ENCODE measurements around the gene ACP5.
"Not testable (repeated sequence)": the region's sequence is repeated elsewhere in the genome, so short reads cannot be mapped to it uniquely, and the experiment has no call there.

The ACP5 gene

DNA sequence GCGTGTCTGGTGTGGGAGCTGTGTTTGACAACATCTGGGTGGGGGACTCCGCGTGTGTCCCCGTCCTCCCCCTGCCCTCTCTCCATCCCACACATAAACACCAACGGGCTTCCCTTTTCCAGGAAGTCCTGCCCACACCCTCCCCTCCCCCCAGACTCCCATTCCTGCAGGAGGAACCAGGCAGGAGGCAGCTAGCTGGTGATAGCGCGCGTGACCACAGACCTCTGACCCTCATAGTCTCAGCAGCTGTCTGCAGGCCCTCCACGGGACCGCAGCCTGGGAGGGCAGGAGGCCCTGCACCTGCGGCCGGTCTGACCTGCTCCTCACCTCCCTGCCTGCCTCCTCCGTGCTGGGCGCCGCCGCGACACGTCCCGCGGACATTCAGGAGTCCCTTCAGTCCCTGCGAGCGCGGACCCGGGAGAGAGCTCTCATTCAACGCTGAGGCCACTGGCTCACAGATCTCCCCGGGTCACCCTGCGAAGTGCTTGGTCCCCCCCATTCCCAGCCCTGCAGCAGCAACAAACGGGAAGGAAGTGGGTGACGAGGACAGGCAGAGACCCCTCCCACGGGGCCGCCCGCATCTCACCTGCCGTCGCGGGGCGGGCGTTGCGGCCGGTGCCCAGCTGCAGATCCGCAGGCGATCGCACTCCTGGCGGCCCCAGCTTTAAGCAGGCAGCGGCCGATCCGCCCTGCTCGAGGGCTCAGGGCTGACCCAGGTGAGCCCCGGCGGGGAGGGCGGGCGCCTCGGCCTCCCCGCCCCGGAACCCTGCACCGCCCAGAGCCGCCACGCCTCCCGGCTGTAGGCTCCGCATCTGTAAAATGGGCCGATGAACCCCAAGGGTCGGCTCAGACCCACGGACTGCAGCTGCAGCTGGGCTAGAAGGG is 1.1 kb upstream of the ACP5 start:
- DNase-seq = peak; percentile 42

DNA sequence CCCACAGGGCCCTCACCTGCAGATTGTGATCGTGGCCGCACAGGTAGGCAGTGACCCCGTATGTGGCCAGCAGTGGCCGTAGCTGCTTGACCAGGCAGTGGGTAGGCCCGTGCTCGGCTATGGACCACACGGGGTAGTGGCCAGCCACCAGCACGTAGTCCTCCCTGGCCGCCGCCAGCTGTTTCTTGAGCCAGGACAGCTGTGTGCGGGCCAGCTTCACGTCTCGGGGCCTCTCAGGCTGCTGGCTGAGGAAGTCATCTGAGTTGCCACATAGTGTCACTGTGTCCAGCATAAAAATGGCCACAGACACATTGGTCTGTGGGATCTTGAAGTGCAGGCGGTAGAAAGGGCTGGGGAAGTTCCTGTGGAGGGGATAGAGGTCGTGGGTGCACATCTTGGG is 1.2 kb downstream of the ACP5 start:
- DNase-seq = no peak

DNA sequence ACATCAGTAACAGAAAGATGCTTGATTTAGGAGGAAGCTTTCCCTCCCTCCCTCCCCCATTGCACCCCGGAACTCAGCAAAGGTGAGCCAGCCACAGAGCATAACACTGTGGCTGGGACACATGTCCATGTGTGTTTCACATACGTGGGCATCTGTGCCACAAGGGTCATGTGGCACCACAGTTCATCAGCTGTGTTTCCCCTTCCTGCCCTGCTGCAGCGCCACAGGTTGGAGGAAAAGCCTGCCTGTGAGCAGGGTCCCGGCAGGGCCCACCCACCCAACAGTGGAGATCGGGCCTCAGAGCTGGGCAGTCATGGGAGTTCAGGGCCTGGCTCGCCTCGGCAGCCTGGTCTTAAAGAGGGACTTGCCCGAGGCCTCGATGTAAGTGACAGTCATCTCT is 2.8 kb downstream of the ACP5 start:
- DNase-seq = no peak

DNA sequence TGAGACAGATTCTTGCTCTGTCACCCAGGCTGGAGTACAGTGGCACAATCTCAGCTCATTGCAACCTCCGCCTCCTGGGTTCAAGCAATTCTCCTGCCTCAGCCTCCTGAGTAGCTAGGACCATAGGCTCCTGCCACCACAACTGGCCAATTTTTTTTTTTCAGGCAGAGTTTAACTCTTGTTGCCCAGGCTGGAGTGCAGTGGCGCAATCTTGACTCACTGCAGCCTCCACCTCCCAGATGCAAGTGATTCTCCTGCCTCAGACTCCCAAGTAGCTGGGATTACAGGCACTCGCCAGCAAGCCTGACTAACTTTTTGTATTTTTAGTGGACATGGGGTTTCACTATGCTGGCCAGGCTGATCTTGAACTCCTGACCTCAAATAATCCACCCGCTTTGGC is 3.7 kb downstream of the ACP5 start:
- DNase-seq = not testable (repeated sequence)

DNA sequence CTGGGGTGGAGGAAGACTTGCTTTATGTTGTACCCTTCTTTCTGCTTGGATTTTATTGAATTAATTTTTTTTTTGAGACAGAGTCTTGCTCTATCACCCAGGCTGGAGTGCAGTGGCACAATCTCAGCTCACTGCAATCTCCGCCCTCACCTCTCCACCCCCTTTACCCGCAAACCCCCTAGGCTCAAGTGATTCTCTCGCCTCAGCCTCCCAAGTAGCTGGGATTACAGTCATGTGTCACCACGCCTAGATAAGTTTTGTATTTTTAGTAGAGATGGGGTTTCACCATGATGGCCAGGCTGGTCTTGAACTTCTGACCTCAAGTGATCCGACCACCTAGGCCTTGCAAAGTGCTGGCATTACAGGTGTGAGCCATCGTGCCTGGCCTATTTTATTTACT is 4.1 kb downstream of the ACP5 start:
- DNase-seq = not testable (repeated sequence)

DNA sequence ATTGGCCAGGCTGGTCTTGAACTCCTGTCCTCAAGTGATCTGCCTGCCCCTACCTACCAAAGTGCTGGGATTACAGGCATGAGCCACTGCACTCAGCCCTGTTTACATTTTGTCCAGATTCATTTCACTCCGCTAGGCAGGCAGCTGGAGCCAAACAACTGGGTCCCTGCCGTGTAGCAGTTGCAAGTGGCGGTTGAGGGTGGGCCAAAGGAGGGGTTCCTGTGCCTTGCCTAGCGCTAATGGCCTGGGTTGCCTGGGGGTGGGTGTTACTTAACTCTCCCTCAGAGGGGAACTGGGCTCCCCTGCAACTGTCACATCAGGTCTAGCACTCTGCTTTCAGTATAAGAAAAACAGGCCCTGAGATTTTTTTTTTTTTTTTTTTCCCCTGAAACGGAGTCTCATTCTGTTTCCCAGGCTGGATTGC is 7.4 kb downstream of the ACP5 start:
- DNase-seq = no peak

DNA sequence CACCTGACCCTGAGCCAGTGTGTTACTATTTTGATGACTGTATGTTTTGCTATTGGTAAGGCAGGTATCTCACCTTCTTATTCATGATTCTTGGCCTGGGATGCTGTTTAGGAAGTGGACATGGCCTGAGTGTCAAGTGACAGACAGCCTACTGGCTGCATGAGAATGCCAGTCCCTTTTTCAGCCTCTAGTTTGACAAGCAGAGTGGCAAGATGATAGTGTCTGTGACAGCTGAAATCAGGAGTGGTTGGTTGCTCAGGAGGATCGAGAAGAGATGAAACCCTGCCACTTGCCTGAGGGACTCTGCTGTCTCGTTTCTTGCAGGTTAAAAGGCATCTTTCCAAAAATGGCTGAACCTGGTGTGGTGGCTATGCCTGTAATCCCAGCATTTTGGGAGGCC is 11.3 kb downstream of the ACP5 start:
- no peak for DNase-seq

DNA sequence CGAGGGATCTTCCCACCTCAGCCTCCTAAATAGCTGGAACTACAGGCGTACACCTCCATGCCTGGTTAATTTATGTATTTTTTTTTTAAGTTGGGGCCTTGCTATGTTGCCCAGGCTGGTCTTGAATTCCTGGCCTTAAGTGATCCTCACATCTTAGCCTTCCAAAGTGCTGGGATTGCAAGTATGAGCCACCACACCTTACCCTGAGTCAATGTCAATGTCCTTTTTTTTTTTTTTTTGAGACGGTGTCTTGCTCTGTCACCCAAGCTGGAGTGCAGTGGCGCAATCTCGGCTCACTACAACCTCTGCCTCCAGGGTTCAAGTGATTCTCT is 11.8 kb downstream of the ACP5 start:
- DNase-seq = not testable (repeated sequence)

DNA sequence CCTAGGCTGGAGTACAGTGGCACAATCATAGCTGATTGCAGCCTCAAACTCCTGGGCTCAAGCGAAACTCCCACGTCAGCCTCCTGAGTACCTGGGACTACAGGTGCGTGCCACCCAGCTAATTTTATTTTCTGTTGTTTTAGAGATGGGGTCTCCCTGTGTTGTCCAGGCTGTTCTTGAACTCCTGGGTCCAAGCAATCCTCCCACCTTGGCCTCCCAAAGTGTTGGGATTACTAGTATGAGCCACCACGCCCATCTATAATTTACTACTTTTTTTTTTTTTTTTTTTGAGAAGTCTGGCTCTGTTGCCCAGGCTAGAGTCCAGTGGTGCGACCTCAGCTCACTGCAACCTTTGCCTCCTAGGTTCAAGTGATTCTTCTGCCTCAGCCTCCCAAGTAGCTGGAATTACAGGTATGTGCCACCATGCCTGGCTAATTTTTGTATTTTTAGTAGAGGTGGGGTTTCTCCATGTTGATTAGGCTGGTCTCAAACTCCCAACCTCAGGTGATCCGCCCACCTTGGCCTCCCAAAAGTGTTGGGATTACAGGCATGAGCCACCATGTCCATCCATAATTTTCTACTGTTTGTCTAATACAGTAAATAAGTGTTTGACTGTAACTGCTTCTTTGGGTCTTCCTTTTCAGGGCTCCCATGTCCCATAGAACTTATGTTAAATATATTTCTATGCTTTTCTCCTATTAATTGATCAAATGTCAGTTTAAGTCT is 13.2 kb downstream of the ACP5 start:
- DNase-seq = not testable (repeated sequence)

DNA sequence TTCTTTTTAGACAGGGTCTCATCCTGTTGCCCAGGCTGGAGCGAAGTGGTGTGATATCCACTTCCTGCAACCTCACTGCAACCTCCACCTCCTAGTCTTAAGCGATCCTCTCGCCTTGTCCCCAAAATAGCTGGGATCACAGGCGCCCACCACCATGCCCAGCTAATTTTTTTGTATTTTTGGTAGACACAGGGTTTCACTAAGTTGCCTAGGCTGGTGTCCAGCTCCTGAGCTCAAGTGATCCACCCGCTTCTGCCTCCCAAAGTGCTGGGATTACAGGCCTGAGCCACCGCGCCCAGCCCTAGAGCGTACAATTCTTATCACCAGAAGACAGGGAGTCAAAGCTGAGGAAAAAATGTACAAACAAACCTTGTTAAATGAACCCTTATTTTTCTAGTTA is 13.9 kb downstream of the ACP5 start:
- DNase-seq = no peak

DNA sequence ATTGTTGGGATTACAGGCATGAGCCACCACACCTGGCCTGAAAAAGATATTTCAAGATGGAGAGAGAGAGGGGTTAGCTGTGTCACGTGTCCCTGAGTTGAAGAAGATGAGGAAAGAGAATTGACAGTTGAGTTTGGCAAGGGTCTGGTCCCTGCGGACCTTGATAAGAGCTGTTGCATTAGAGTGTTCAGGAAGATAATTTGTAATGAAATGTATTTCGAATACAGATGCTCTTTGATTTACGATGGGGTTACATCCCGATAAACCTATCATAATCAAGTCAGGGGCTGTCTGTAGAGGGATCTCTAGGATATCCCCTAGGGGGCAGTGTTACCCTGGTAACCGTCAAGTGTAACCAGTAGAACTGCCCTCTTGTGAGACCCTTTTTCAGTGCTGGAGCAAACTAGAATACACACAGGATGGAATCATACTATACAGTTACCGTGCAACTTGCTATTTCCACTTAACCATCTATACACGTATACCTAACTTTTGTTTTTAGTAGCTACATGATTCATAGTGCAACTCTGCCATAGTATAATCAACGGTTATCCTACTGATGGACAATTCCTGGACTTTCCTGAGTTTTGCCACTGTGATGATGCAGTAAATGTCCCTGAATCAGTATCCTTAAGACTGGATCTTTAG is 16.9 kb downstream of the ACP5 start:
- DNase-seq = peak; percentile 69

DNA sequence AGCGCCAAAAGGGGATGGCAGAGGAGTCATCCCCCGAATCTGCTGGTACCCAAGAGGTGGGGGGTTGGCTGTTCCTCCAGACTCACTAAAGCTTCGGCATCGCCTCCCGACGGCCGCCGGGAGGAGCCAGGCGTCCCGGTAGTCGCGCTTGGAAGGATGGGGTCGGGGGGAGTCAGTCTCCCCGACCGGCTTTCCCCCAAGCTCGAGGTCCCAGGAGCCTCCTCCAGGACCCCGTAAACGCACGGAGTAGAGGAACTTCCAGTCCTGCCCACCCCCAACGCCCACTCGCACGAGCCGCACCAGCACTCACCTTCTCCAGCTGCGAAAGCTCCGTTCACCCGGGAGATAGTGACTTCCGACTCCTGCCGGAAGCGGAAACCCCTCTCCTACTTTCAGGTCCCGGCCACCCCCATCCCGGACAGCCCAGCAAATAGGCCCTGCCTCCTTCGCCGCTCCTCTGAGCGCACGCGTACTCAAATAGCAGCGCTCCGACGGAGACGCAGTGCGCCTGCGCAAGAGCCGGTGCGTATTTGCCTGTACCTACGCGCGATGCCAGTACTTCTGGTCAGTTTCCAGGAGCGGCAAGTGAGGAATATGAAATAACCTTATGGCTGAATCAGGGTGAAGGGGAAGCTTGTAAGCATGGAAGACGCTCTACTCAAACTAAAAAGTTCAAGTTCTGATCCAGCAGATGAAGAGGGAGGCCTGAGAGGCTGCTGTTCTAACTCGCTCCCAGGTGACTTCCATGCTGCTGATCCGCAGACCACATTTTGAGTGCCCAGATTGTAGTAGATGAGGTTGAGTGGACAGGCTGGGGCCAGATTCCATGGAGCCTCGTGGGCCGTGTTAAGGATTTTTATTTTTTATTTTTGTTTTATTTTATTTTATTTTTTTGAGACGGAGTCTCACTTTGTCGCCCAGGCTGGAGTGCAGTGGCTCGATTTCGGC is 18.3 kb downstream of the ACP5 start, which contains the start of gene ELOF1:
Gene ELOF1, minus strand, starts transcription at position 350 of the 948 bp plus-strand sequence. CDS start 4,883 bp downstream, outside the sequence.
- peak; percentile 98 for DNase-seq

DNA sequence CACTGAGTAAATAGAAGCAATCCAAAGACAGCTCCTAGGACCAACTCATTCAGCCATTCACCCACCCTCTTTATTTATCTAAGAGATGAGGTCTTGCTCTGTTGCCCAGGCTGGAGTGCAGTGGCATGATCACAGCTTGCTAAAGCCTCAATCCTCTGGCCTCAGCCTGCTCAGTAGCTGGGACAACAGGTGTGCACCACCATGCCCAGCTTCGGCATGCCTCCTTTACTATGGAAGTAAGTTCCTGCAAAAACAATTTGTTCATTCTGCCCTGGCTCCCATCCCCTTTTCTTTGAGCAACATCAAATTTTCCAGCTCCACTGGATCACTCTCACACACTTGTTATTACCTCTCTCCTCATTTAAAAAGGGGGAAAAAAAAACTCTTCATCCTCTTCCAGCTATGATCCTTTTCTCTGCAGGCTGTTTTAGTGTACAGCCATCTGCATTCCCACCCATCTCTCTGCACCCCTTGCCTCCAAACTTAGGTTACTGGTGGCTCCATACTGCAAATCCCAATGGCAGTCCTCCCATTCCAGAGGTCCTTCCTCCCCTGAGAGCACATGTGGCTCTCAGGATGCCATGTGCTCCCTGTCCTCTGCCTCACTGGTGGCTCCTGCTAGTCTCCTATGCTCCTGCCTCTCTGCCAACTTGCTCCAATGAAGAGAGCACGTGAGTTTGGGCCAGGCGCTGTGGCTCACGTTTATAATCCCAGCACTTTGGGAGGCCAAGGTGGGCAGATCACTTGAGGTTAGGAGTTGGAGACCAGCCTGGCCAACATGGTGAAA is 20.6 kb downstream of the ACP5 start:
- DNase-seq = no peak

DNA sequence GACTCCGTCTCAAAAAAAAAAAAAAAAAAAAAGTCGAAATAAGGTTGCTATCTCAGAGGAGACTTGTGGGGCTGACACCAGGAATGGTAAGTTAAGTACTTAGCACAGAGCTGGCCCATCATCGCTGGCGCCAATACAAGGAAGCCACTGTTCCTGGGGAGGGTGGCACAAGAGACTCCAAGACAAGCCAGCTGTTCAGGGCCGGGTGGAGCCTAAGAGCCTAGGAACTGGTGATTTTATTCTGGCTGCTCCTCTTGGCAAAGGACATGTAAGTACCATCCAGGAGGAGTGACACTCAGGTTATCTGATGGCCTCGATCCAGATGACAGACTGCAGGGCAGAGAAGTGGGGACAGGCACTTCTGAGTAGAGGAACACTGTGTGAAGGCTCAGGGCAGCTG is 22.2 kb downstream of the ACP5 start:
- DNase-seq = no peak

DNA sequence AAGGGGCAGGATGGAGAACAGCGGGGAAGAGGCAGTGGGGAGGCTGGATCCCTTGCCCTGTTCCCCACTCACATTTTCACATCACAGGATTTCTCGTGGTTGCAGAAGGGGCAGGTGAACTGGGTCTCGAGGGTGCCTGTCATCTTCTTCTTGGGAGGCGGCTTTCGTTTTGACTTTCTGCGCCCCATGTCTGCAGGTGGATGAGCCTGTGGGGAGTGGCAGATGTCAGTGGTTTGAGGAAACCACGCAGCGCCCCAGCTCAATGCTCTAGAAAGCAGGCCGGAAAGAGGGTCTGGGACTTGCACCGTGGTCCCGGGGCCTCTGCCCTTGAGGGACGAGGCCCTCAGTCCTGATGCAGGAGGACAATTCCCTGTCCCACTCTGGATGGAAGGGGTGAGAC is 23.3 kb downstream of the ACP5 start:
- DNase-seq = no peak

DNA sequence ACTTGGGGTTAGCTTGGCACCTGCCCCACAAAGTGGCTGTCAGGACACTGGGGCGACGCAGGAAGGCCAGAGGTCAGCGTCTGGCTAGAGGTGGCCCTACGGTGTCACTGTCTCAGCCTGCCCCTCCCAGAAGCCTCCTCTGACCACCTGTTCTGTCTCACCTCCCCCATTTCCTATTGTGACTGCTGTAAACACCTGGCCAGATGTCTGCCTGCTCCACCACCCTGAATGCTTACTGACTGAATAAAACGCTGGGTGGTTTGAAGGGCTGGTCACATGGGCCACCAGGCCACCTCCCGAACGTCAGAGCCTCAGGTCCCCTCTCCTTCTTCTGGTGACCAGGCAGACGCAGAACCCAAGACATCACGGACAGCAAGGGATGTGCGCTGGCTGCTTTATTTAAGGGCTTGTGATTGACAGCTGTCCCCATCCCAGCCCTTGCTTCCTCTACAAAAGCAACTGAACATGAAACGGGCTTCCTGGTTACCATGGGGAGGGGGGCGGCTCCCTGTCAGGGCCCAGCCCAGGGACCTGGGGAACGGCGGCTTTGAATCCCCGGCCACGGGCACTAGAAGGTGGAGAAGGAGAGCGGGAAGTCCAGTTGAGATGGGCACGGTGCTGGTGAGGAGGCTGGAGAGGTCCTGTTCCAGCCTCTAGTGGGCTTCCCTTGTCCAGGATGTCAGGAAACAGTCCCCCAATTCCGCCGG is 24.6 kb downstream of the ACP5 start:
- DNase-seq = no peak

DNA sequence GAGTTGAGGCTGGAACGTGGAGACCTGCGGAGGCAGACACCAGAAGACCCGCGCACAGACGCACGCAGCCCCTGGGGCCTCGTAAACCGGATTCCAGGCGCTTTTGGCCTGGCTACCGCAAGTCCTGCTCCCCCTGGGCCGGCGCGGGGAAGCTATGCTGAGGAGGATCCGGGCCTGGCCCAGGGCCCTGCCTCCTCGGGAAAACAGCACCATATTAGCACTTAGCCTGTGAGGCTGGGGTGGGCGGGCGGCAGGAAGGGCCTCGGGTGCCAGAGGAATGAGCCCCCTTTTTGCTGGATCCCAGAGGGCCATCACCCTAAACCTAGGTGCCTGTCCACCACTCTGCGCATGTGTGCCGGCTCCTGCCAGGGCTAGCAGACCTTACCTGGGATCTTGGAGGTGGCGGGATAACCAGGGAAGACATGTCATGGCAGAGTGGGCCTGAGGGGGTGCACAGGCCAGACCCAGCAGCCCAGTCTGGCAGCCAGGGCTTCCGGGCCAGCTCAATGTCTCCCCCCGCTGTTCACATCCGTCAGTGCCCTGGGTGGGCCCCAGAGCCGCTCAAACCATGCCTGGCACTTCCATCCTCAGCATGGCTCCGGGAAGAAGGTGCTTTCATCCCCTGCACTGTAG is 25.7 kb downstream of the ACP5 start:
- DNase-seq = no peak

DNA sequence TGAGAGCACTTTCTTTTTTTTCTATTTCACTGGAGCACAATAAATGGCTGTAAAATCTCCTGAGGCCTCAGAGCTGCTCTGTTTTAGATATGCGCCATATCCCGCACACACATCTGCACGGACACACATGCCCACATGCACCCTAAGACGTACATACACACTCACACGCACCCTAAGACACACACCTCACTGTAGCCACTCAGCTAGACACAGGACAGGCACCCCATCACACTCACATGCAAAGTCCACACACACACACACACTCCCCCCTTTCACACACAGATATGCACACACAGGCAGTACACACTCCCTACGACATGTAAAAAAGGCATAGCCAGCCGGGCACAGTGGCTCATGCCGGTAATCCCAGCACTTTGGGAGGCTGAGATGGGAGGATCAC is 27.2 kb downstream of the ACP5 start:
- no peak for DNase-seq

DNA sequence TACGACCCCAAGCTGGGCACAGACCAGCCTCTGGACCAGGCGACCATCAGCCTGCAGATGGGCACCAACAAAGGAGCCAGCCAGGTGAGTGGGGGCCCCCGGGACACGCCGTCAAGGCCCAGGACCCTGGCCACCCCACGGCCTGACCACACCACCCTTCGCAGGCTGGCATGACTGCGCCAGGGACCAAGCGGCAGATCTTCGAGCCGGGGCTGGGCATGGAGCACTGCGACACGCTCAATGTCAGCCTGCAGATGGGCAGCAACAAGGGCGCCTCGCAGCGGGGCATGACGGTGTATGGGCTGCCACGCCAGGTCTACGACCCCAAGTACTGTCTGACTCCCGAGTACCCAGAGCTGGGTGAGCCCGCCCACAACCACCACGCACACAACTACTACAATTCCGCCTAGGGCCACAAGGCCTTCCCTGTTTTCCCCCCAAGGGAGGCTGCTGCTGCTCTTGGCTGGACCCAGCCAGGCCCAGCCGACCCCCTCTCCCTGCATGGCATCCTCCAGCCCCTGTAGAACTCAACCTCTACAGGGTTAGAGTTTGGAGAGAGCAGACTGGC is 28.0 kb downstream of the ACP5 start:
- no peak for DNase-seq

All from CD4-positive, alpha-beta T cell treated with Interferon gamma for 1 hour (primary cell).